Panc1 (cell line): ENCODE data around the gene COL1A1. TPM values are rescaled to one million over a fixed set of nuclear protein-coding genes. Genes with fewer than 3 reads are reported as not detected.
A peak's percentile ranks its signal among the peaks of the same experiment; 100 is the strongest.

ENCODE experiments used
- ATAC-seq: fragments of 200-7000 bp; cut with Tn5 transposase; 2 replicates; pipeline ENCODE4 v1.9.1; 2020; ENCODE audit warnings: mild to moderate bottlenecking, moderate library complexity
- BruUV-seq: library from RNA; stranded (reverse); fragments of 400-500 nt; replicated peaks from 2 replicates; lab custom pipeline; 2021; lab: Mats Ljungman, UMichigan
- CTCF ChIA-PET: fragments of 300-600 bp; sonication (Branson Sonifier 250); formaldehyde crosslinking; loops from one replicate; lab custom pipeline; 2022; ENCODE audit warnings: antibody characterized with exemption; lab: Charles Lee
- POLR2A ChIA-PET: fragments of 300-600 bp; sonication (Branson Sonifier 250); formaldehyde crosslinking; loops from one replicate; lab custom pipeline; 2022; ENCODE audit warnings: antibody characterized with exemption; lab: Charles Lee
- DNase-seq: peaks from one replicate; pipeline ENCODE4 v3.0.0-alpha.2; 2010; ENCODE audit warnings: low read depth, low spot score
- H3K27ac ChIP-seq: 2 replicates; pipeline ENCODE4 v1.5.1; 2011; ENCODE audit warnings: mild to moderate bottlenecking, low read length, inconsistent platforms
- H3K27me3 ChIP-seq: fragments of 200-500 bp; sonication (Bioruptor generic); 2 replicates; pipeline ENCODE4 v1.6.0; 2014; ENCODE audit warnings: low read length, inconsistent platforms; ENCODE audit not compliant: control insufficient read depth, insufficient read depth
- H3K36me3 ChIP-seq: fragments of 200-500 bp; sonication (Bioruptor generic); 2 replicates; pipeline ENCODE4 v1.5.1; 2014; ENCODE audit warnings: inconsistent platforms, mild to moderate bottlenecking, low read length, moderate library complexity; ENCODE audit not compliant: control insufficient read depth, insufficient read depth
- H3K4me1 ChIP-seq: 2 replicates; pipeline ENCODE4 v1.5.1; 2011; ENCODE audit warnings: inconsistent platforms, mild to moderate bottlenecking, low read length, moderate library complexity; ENCODE audit not compliant: control insufficient read depth, insufficient read depth
- H3K4me3 ChIP-seq, 2 experiments: 2 replicates each; pipeline ENCODE4 v1.5.1; 2011 to 2012; ENCODE audit warnings: low read depth in 2 of 2, low read length in 2 of 2, mild to moderate bottlenecking in 2 of 2, inconsistent platforms in 1 of 2, moderate library complexity in 1 of 2
- H3K9me3 ChIP-seq: fragments of 200-500 bp; sonication (Bioruptor generic); 2 replicates; pipeline ENCODE4 v1.5.1; 2014; ENCODE audit warnings: low read depth, mild to moderate bottlenecking, inconsistent platforms, low read length, moderate library complexity; ENCODE audit not compliant: control insufficient read depth, insufficient read depth
- CTCF ChIP-seq: fragments of 450-650 bp; IDR thresholded peaks from 2 replicates; pipeline ENCODE4 v1.5.1; 2017; ENCODE audit warnings: mild to moderate bottlenecking
- POLR2AphosphoS5 ChIP-seq: IDR thresholded peaks from 2 replicates; pipeline ENCODE4 v1.6.1; 2012; ENCODE audit warnings: mild to moderate bottlenecking, low read depth, low read length, moderate library complexity
- REST ChIP-seq, 2 experiments: IDR thresholded peaks; 2 replicates each; pipeline ENCODE4 v1.6.1; 2011 to 2012; ENCODE audit warnings: low read depth in 2 of 2, control low read depth in 1 of 2, low read length in 1 of 2, mild to moderate bottlenecking in 1 of 2, moderate library complexity in 1 of 2; ENCODE audit not compliant: insufficient read depth in 1 of 2
- SIN3A ChIP-seq: IDR thresholded peaks from 2 replicates; pipeline ENCODE4 v1.6.1; 2012; ENCODE audit warnings: low read depth, mild to moderate bottlenecking, low read length, moderate library complexity, borderline replicate concordance; ENCODE audit not compliant: insufficient read depth
- TCF7L2 ChIP-seq: IDR thresholded peaks from 2 replicates; pipeline ENCODE4 v1.6.1; 2011; ENCODE audit warnings: mild to moderate bottlenecking, low read depth, low read length, inconsistent platforms
- in situ Hi-C: cut with HindIII; loops from 2 replicates; pipeline ENCODE4 v1.10.0; 2016; ENCODE audit warnings: low sequenced_read_pairs, low pct_unique_long_range_greater_than_20kb
- intact Hi-C: fragments of 100-400 bp; cut with micrococcal nuclease; formaldehyde crosslinking; loops from one replicate; pipeline ENCODE4 v1.10.0; 2022; ENCODE audit not compliant: unreplicated experiment
- total RNA-seq: library from RNA; stranded (reverse); gene quantifications from one replicate; pipeline ENCODE4 v1.2.1, GENCODE V29; 2021; ENCODE audit not compliant: unreplicated experiment

The COL1A1 gene
- total RNA-seq, 1 experiment from 2014 or later: 52.7 TPM

- Histone ChIP-seq H3K4me1 (no peaks in the 10 kb centered on the region), H3K36me3 (no peaks in the 10 kb centered on the region), H3K27ac (no peak overlapping the region), H3K4me3 (no peak overlapping the region), H3K27me3 (no peaks in the 10 kb centered on the region; the same call in 1 of the 2 replicates), H3K9me3 (no peaks in the 10 kb centered on the region)
- DNase-seq (no peak), ATAC-seq (peak; percentile 94)
- intact Hi-C loops: no loop called here
- POLR2A ChIA-PET: no interaction called here
- TF ChIP-seq REST (IDR thresholded peaks at IDR 0.05; ENCODE audit: insufficient read depth in 1 of 2, low read depth in 2 of 2, low read length in 1 of 2): no peak
- no peak for TF ChIP-seq TCF7L2
- no peak for TF ChIP-seq CTCF
- TF ChIP-seq SIN3A: no peak
- in situ Hi-C loops: no loop called here
- BruUV-seq: no TSS peak
- CTCF ChIA-PET: no interaction called here
These were observed 37.3 kb upstream of the COL1A1 start for GRCh38 chr17:50238601-50239280.

GRCh38 chr17:50237901-50238300 is 36.5 kb upstream of the COL1A1 start:
- no peaks in the 10 kb centered on the region for H3K4me1 ChIP-seq
- H3K27ac ChIP-seq: no peak overlapping the region
- no peaks in the 10 kb centered on the region for H3K36me3 ChIP-seq
- H3K9me3 ChIP-seq: no peaks in the 10 kb centered on the region
- ATAC-seq (no peak), DNase-seq (no peak)
- TF ChIP-seq POLR2AphosphoS5 (no peak), CTCF (no peak), REST (IDR thresholded peaks at IDR 0.05; ENCODE audit: insufficient read depth in 1 of 2, low read depth in 2 of 2, low read length in 1 of 2) (no peak), TCF7L2 (no peak), SIN3A (no peak)
- BruUV-seq: no TSS peak
- H3K4me3 ChIP-seq: no peak overlapping the region
- no peaks in the 10 kb centered on the region; the same call in 1 of the 2 replicates for H3K27me3 ChIP-seq
- intact Hi-C loops: no loop called here
- ChIA-PET POLR2A (no interaction called here), CTCF (no interaction called here)
- in situ Hi-C loops: no loop called here
